ENCODE data around the gene AP3S2. TPM values are rescaled to one million over a fixed set of nuclear protein-coding genes. Genes with fewer than 3 reads are reported as not detected.

Gene AP3S2
- total and polyA plus RNA-seq, 7 donors, result 24.1 to 88.5 (median 33.5) TPM

DNA sequence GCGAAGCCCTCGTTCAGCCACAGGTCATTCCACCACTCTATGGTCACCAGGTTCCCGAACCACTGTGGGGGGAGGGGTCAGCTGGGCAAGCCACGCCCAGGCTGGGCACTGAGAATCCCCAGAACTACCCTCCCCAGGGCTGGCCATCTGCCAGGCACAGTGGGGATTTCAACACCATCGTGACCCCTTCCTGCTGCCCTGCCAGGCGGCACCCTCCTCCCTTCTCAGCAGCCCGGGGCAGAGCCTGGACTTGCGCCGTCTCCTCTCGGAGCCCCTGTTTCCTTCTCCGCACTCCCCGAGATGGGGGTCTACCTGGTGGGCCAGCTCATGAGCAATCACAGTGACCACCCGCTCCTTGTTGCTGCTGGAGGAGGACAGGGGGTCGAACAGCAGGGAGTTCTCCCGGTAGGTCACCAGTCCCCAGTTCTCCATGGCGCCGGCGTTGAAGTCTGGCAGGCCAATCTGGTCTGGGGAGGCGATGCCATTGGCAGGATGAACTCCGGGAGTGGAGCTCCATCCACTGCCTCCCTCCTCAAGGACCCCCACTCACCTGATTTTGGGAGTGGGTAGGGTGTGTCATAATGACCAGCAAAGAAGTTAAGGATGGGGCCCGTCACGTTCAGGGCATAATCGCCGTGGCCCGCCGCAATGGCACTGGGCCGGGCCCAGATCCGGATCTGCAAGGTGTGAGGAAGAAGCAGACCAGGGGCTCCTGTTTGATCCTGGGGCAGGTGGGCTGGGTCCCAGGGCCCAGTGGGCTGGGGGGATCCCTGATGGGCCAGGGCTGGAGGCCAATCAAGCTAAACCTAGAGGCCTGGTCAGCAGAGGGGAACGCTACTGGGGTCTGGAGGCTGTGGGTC is 89.6 kb downstream of the AP3S2 start:
- no peaks in the 10 kb centered on the region for H3K36me3 ChIP-seq
- H3K27me3 ChIP-seq, result peaks cover 0 to 15% (median 4%) of the 10 kb centered on the region in 3 donors
- intact Hi-C loops (cut with DNase I), result no loop called here
- H3K27ac ChIP-seq, result no peak overlapping the region
- no peak for DNase-seq
- TF ChIP-seq, protein P1, sequence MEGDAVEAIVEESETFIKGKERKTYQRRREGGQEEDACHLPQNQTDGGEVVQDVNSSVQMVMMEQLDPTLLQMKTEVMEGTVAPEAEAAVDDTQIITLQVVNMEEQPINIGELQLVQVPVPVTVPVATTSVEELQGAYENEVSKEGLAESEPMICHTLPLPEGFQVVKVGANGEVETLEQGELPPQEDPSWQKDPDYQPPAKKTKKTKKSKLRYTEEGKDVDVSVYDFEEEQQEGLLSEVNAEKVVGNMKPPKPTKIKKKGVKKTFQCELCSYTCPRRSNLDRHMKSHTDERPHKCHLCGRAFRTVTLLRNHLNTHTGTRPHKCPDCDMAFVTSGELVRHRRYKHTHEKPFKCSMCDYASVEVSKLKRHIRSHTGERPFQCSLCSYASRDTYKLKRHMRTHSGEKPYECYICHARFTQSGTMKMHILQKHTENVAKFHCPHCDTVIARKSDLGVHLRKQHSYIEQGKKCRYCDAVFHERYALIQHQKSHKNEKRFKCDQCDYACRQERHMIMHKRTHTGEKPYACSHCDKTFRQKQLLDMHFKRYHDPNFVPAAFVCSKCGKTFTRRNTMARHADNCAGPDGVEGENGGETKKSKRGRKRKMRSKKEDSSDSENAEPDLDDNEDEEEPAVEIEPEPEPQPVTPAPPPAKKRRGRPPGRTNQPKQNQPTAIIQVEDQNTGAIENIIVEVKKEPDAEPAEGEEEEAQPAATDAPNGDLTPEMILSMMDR (IDR thresholded peaks at IDR 0.05), result no peak
- TF ChIP-seq POLR2A (IDR thresholded peaks at IDR 0.05) (no peak), POLR2AphosphoS5 (IDR thresholded peaks at IDR 0.05) (no peak), EP300 (IDR thresholded peaks at IDR 0.05) (no peak)
- WGBS, 2 donors, result 94 to 95% methylated on average over 29 of the region's 29 CpGs
- H3K4me3 ChIP-seq, result no peak overlapping the region
- no peaks in the 10 kb centered on the region for H3K4me1 ChIP-seq
- H3K9me3 ChIP-seq, result no peaks in the 10 kb centered on the region

DNA sequence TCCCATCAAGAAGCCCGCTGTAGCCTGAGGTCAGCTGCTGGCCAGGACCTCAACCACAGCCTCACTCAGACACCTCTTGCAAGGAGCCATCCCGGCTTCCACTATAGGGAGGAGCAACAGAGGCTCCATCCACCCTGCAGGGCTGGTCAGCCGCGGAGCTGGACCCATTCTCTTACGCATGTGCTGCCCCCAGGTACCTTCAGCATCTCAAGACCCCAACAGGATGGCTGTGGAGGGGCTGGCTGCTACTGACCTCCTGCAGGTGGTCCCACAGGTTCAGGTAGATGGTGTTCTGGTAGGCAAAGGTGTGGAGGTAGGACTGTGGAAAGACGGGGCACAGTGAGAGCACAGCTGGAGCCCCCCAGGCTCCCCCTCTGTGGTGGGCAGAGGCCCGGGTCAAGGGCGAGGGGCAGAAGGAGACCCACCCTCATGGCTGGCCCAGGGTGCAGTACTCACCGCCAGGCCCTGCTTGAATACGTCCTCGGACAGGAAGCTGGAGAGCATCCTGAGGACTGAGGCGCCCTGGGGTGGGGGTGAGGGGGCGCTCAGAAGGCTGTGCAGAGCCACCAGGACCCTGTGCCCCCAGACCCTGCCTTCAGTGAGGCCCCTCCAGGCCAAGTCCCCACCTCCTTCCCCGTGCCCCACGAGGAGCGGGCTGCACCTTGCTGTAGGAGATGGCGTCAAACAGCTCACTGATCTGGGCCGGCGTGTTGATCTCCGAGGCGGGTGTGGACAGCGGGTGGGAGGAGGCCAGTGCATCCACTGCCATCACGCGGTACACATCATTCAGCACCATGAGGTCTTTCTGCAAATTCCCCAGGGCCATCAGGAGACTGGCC is 90.6 kb downstream of the AP3S2 start:
- TF ChIP-seq, protein P1 (IDR thresholded peaks at IDR 0.05), result no peak
- TF ChIP-seq POLR2AphosphoS5 (IDR thresholded peaks at IDR 0.05), result no peak
- no peak for TF ChIP-seq POLR2A (IDR thresholded peaks at IDR 0.05)
- no peak for TF ChIP-seq EP300 (IDR thresholded peaks at IDR 0.05)
- intact Hi-C loops (cut with DNase I), result no loop called here
- 89 to 92% methylated on average over 24 of the region's 24 CpGs for WGBS, 2 donors
- H3K9me3 ChIP-seq, result no peaks in the 10 kb centered on the region
- H3K36me3 ChIP-seq, result no peaks in the 10 kb centered on the region
- no peak overlapping the region for H3K27ac ChIP-seq
- DNase-seq, result no peak
- H3K4me1 ChIP-seq, result no peaks in the 10 kb centered on the region
- H3K4me3 ChIP-seq, result no peak overlapping the region
- H3K27me3 ChIP-seq, result peaks cover 0 to 15% (median 4%) of the 10 kb centered on the region in 3 donors

DNA sequence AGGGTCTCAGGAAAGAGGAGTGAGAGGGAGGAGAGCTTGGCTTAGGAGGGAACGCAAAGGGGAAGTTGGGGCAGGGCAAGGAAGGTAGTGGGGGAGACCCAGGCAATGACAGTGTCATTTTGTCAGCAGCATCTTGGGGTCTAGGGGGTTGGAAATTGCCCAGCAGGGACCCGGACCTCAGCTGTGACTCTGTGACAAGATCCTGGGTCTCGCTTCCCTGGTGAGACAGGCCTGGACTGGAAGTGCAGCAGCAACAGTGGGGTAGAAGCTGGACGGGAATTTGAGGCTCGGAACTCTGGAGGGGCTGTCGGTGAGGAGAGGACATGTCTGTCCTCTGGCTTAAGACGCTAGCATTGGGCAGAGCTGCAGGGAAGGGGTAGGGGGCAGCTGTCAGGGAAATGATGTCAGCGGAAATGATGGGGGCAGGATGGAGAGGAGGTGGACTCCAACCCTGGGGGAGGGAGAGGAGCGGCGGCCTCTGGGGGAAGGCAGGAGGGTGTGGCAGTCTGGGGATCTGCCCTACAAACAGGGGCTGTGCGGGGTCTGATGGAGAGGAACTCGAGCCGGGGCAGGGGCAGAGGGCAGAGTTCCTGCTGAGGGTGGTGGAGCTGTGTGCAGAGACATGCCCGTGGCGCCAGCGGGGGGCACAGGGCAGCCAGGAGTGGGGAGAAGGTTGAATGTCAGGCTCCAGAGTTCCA is 91.4 kb downstream of the AP3S2 start:
- no peak overlapping the region for H3K4me3 ChIP-seq
- intact Hi-C loops (cut with DNase I), result no loop called here
- TF ChIP-seq EP300 (IDR thresholded peaks at IDR 0.05), result no peak
- H3K4me1 ChIP-seq, result no peaks in the 10 kb centered on the region
- H3K36me3 ChIP-seq, result no peaks in the 10 kb centered on the region
- H3K9me3 ChIP-seq, result no peaks in the 10 kb centered on the region
- DNase-seq, result no peak
- no peak overlapping the region for H3K27ac ChIP-seq
- WGBS, 2 donors, result 75 to 76% methylated on average over 16 of the region's 16 CpGs
- peaks cover 0 to 15% (median 4%) of the 10 kb centered on the region in 3 donors for H3K27me3 ChIP-seq

DNA sequence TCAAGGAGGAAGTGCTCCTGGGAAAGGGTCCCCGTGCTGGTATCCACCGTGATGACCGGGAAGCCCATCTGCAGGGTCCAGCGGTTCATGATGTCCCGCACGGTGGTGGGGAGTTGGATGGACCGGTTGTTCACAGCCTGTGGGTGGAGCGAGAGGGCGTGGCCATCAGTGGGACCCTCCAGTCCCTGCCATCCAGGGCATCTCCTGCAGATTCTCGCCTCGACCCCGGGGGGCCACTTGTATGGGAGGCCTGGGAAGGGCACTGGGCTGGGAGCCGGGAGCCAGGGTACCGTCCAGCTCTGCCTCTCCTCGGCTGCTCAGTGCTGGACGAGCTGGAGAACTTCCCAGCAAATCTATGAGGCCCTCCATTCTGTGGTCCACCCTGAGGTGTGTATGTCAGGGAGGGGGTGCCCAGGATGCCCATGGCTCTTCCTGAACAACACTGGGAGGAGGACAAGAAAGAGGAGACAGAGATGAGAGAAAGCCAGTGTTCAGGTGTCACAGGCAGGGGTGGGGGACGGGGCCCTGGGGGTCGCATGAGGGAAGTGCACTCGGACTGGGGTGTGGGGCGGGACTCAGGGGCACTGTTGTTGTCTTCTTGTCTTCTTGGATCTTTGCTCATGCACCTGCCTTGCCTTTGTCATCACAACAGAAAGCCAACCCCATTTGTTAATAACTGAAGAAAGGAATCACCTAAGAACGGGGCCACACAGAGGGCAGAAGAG is 92.2 kb downstream of the AP3S2 start:
- TF ChIP-seq POLR2A (IDR thresholded peaks at IDR 0.05) (no peak), EP300 (IDR thresholded peaks at IDR 0.05) (no peak), POLR2AphosphoS5 (IDR thresholded peaks at IDR 0.05) (no peak)
- TF ChIP-seq, protein P1 (IDR thresholded peaks at IDR 0.05), result no peak
- Histone ChIP-seq H3K36me3 (no peaks in the 10 kb centered on the region), H3K27ac (no peak overlapping the region), H3K4me3 (no peak overlapping the region), H3K4me1 (no peaks in the 10 kb centered on the region), H3K9me3 (no peaks in the 10 kb centered on the region), H3K27me3 (peaks cover 0 to 15% (median 4%) of the 10 kb centered on the region in 3 donors)
- intact Hi-C loops (cut with DNase I), result no loop called here
- no peak for DNase-seq
- WGBS, 2 donors, result 90 to 93% methylated on average over 21 of the region's 21 CpGs
